CD14-positive monocyte (primary cell): Measurements from ENCODE around the gene PARP14. TPM values are rescaled to one million over a fixed set of nuclear protein-coding genes. Genes with fewer than 3 reads are reported as not detected.
A peak's percentile ranks its signal among the peaks of the same experiment; 100 is the strongest.
"Not testable (repeated sequence)": the region's sequence is repeated elsewhere in the genome, so short reads cannot be mapped to it uniquely, and the experiment has no call there.

ENCODE experiments used
- DNase-seq, 3 donors: peaks; one replicate each; pipeline ENCODE4 v3.0.0-alpha.2; 2011 to 2022
- H2AFZ ChIP-seq: 2 replicates; pipeline ENCODE4 v1.6.0; 2012; ENCODE audit warnings: mild to moderate bottlenecking, low read depth, low read length, inconsistent platforms; ENCODE audit not compliant: insufficient read depth, poor library complexity, severe bottlenecking
- H3K27ac ChIP-seq, 2 donors: 1 replicate in 1 of 2; 2 replicates in 1 of 2; pipeline ENCODE4 v1.5.1; 2012 to 2013; ENCODE audit warnings: low read length in 2 of 2, control low read depth in 1 of 2, inconsistent platforms in 1 of 2, low read depth in 1 of 2, mild to moderate bottlenecking in 1 of 2
- H3K27me3 ChIP-seq, 2 donors: one replicate each; pipeline versions ENCODE4 v1.6.0 to v1.6.1; 2011 to 2013; ENCODE audit warnings: low read length in 2 of 2; ENCODE audit not compliant: control insufficient read depth in 2 of 2, insufficient read depth in 2 of 2
- H3K36me3 ChIP-seq, 2 donors: replicated peaks in 1 of 2; 1 replicate in 1 of 2; 2 replicates in 1 of 2; pipeline versions ENCODE4 v1.5.1 to v1.6.1; 2012 to 2013; ENCODE audit warnings: low read length in 2 of 2, control low read depth in 1 of 2, inconsistent platforms in 1 of 2, mild to moderate bottlenecking in 1 of 2; ENCODE audit not compliant: insufficient read depth in 2 of 2, control insufficient read depth in 1 of 2
- H3K4me1 ChIP-seq, 2 donors: 1 replicate in 1 of 2; 2 replicates in 1 of 2; pipeline versions ENCODE4 v1.5.1 to v1.6.1; 2012 to 2013; ENCODE audit warnings: low read length in 2 of 2, control low read depth in 1 of 2, inconsistent platforms in 1 of 2, mild to moderate bottlenecking in 1 of 2, moderate library complexity in 1 of 2; ENCODE audit not compliant: insufficient read depth in 2 of 2, control insufficient read depth in 1 of 2
- H3K4me2 ChIP-seq: replicated peaks from 2 replicates; pipeline ENCODE3; 2012; ENCODE audit warnings: low read length, moderate library complexity, mild to moderate bottlenecking; ENCODE audit not compliant: poor library complexity, severe bottlenecking; ENCODE audit errors: extremely low read depth
- H3K4me3 ChIP-seq, 3 experiments: fragments of 200-600 bp in 1 of 3; sonication (generic) in 1 of 3; replicated peaks in 1 of 3; 1 replicate in 2 of 3; 2 replicates in 1 of 3; pipeline ENCODE4 v1.5.1; 2011 to 2013; ENCODE audit warnings: low read length in 3 of 3, mild to moderate bottlenecking in 3 of 3, control low read depth in 2 of 3, low read depth in 2 of 3, inconsistent platforms in 1 of 3, moderate library complexity in 1 of 3
- H3K79me2 ChIP-seq: 2 replicates; pipeline ENCODE4 v1.6.0; 2012; ENCODE audit warnings: mild to moderate bottlenecking, control low read depth, inconsistent platforms, low read length, moderate library complexity; ENCODE audit not compliant: insufficient read depth
- H3K9ac ChIP-seq: 2 replicates; pipeline ENCODE4 v1.6.0; 2017; ENCODE audit warnings: low read length, mild to moderate bottlenecking; ENCODE audit not compliant: insufficient read depth, poor library complexity, severe bottlenecking
- H3K9me3 ChIP-seq, 2 donors: replicated peaks in 1 of 2; 1 replicate in 1 of 2; 2 replicates in 1 of 2; pipeline versions ENCODE4 v1.5.1 to v1.6.1; 2012 to 2013; ENCODE audit warnings: low read length in 2 of 2, control low read depth in 1 of 2; ENCODE audit not compliant: control insufficient read depth in 1 of 2, insufficient read depth in 1 of 2
- H4K20me1 ChIP-seq: 2 replicates; pipeline ENCODE4 v1.6.0; 2012; ENCODE audit warnings: mild to moderate bottlenecking, low read length, control low read depth, moderate library complexity; ENCODE audit not compliant: insufficient read depth
- H3K27ac Mint-ChIP-seq, 7 donors: one replicate each; pipeline ENCODE4 v1.8.0; 2020; ENCODE audit warnings: mild to moderate bottlenecking in 7 of 7, mixed read lengths in 7 of 7, moderate library complexity in 6 of 7, inconsistent platforms in 2 of 7
- H3K27me3 Mint-ChIP-seq, 3 donors: one replicate each; pipeline ENCODE4 v1.8.0; 2021 to 2022; ENCODE audit warnings: low read depth in 3 of 3, mild to moderate bottlenecking in 3 of 3, mixed read lengths in 3 of 3, moderate library complexity in 3 of 3, inconsistent platforms in 1 of 3
- H3K36me3 Mint-ChIP-seq, 2 donors: one replicate each; pipeline ENCODE4 v1.8.0; 2020; ENCODE audit warnings: mixed read lengths in 2 of 2, inconsistent platforms in 1 of 2, mild to moderate bottlenecking in 1 of 2
- H3K4me1 Mint-ChIP-seq: one replicate; pipeline ENCODE4 v1.8.0; 2020; ENCODE audit warnings: mild to moderate bottlenecking, mixed read lengths
- H3K4me3 Mint-ChIP-seq, 2 donors: one replicate each; pipeline ENCODE4 v1.8.0; 2020; ENCODE audit warnings: mild to moderate bottlenecking in 2 of 2, mixed read lengths in 2 of 2, moderate library complexity in 1 of 2
- H3K9me3 Mint-ChIP-seq, 7 donors: one replicate each; pipeline ENCODE4 v1.8.0; 2020 to 2022; ENCODE audit warnings: mixed read lengths in 7 of 7, mild to moderate bottlenecking in 6 of 7, moderate library complexity in 6 of 7, inconsistent platforms in 2 of 7
- WGBS: methylation state at CpG from one replicate; pipeline ENCODE4 v1.1.5; 2013; ENCODE audit warnings: missing lambda C conversion rate; ENCODE audit not compliant: insufficient coverage; 5-methylcytosine and 5-hydroxymethylcytosine counted together
- intact Hi-C, 2 donors: fragments of 100-400 bp; cut with micrococcal nuclease; formaldehyde crosslinking; loops; one replicate each; pipeline versions ENCODE4 v1.15.0 to v1.15.1; 2023
- polyA plus RNA-seq, 3 donors: library from polyadenylated mRNA; depleted of rRNA in 1 of 3; unstranded in 2 of 3; stranded (reverse) in 1 of 3; fragments of 300-500 nt in 2 of 3; fragments of >200 nt in 1 of 3; fragmentation: Illumina TruSeq in 2 of 3; gene quantifications; 1 replicate in 2 of 3; 2 replicates in 1 of 3; pipeline ENCODE4 v1.2.3, GENCODE V29; 2012 to 2021
- TF ChIP-seq, protein P1 (sequence below): fragments of 200-600 bp; IDR thresholded peaks from one replicate; pipeline ENCODE4 v1.8.0; 2022; ENCODE audit warnings: antibody characterized with exemption, mild to moderate bottlenecking

PARP14 gene
- polyA plus RNA-seq, 3 donors, result 22.1 to 68.8 (median 26.9) TPM

GRCh38 chr3:122743581-122744120, 63.0 kb downstream of the PARP14 start:
- intact Hi-C loops, result no loop called here
- no peaks in the 10 kb centered on the region for H3K79me2 ChIP-seq
- Mint-ChIP-seq H3K4me1 (no peaks in the 10 kb centered on the region), H3K27ac (peak overlapping the region in 1 of 7 donors; percentile 19), H3K9me3 (peaks cover 0 to 8% (median 3%) of the 10 kb centered on the region in 7 donors), H3K27me3 (peaks cover 0 to 1% (median 0%) of the 10 kb centered on the region in 3 donors), H3K36me3 (peaks cover 59 to 75% of the 10 kb centered on the region in 2 donors), H3K4me3 (no peak overlapping the region)
- H3K27ac ChIP-seq, result no peak overlapping the region
- H2AFZ ChIP-seq, result no peak overlapping the region
- no peak overlapping the region for H3K9ac ChIP-seq
- H3K4me1 ChIP-seq, result no peaks in the 10 kb centered on the region
- peaks cover 45 to 73% of the 10 kb centered on the region in 2 donors for H3K36me3 ChIP-seq
- H3K27me3 ChIP-seq, result no peaks in the 10 kb centered on the region
- peaks cover 0 to 3% of the 10 kb centered on the region in 2 donors for H3K9me3 ChIP-seq
- no peak overlapping the region for H3K4me3 ChIP-seq
- WGBS, result 100% methylated on average over 1 of the region's 4 CpGs
- DNase-seq, result no peak
- H4K20me1 ChIP-seq, result no peaks in the 10 kb centered on the region
- no peak overlapping the region for H3K4me2 ChIP-seq
- TF ChIP-seq, protein P1, sequence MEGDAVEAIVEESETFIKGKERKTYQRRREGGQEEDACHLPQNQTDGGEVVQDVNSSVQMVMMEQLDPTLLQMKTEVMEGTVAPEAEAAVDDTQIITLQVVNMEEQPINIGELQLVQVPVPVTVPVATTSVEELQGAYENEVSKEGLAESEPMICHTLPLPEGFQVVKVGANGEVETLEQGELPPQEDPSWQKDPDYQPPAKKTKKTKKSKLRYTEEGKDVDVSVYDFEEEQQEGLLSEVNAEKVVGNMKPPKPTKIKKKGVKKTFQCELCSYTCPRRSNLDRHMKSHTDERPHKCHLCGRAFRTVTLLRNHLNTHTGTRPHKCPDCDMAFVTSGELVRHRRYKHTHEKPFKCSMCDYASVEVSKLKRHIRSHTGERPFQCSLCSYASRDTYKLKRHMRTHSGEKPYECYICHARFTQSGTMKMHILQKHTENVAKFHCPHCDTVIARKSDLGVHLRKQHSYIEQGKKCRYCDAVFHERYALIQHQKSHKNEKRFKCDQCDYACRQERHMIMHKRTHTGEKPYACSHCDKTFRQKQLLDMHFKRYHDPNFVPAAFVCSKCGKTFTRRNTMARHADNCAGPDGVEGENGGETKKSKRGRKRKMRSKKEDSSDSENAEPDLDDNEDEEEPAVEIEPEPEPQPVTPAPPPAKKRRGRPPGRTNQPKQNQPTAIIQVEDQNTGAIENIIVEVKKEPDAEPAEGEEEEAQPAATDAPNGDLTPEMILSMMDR, result no peak

GRCh38 chr3:122745369-122746021, 64.9 kb downstream of the PARP14 start:
- Histone ChIP-seq H3K36me3 (peaks cover 37 to 70% of the 10 kb centered on the region in 2 donors), H2AFZ (no peak overlapping the region), H3K9ac (no peak overlapping the region), H3K4me2 (no peak overlapping the region), H3K9me3 (peaks cover 0 to 3% of the 10 kb centered on the region in 2 donors), H3K79me2 (no peaks in the 10 kb centered on the region), H3K4me1 (no peaks in the 10 kb centered on the region), H3K4me3 (no peak overlapping the region), H3K27ac (no peak overlapping the region), H3K27me3 (no peaks in the 10 kb centered on the region), H4K20me1 (no peaks in the 10 kb centered on the region)
- TF ChIP-seq, protein P1, result no peak
- intact Hi-C loops, result no loop called here
- Mint-ChIP-seq H3K9me3 (peaks cover 0 to 7% (median 3%) of the 10 kb centered on the region in 7 donors), H3K27me3 (peaks cover 0 to 1% (median 0%) of the 10 kb centered on the region in 3 donors), H3K4me3 (no peak overlapping the region), H3K27ac (no peak overlapping the region), H3K36me3 (peaks cover 51 to 67% of the 10 kb centered on the region in 2 donors), H3K4me1 (no peaks in the 10 kb centered on the region)
- WGBS, result no CpG with 5 or more reads among the region's 4 CpGs
- peak in 1 of 3 donors; percentile 61 for DNase-seq

- H3K4me3 ChIP-seq, H3K4me1 ChIP-seq, H3K27me3 Mint-ChIP-seq, H3K27me3 ChIP-seq, H3K4me2 ChIP-seq, H3K27ac Mint-ChIP-seq, H3K4me1 Mint-ChIP-seq, H4K20me1 ChIP-seq, H3K4me3 Mint-ChIP-seq, DNase-seq, intact Hi-C loops, H3K9me3 Mint-ChIP-seq, H2AFZ ChIP-seq, H3K9me3 ChIP-seq, H3K9ac ChIP-seq, H3K27ac ChIP-seq, H3K79me2 ChIP-seq: not testable (repeated sequence)
- H3K36me3 ChIP-seq, result peaks cover 44 to 71% of the 10 kb centered on the region in 2 donors
- peaks cover 52 to 70% of the 10 kb centered on the region in 2 donors for H3K36me3 Mint-ChIP-seq
- WGBS, result no CpG with 5 or more reads among the region's 35 CpGs
Measured at GRCh38 chr3:122747295-122747694, 66.7 kb downstream of the PARP14 start.
